ENCODE data around the gene SYDE2. TPM values are rescaled to one million over a fixed set of nuclear protein-coding genes. Genes with fewer than 3 reads are reported as not detected.

SYDE2 gene
- total RNA-seq, 1 donor from 2014 or later = 5.9 TPM

DNA sequence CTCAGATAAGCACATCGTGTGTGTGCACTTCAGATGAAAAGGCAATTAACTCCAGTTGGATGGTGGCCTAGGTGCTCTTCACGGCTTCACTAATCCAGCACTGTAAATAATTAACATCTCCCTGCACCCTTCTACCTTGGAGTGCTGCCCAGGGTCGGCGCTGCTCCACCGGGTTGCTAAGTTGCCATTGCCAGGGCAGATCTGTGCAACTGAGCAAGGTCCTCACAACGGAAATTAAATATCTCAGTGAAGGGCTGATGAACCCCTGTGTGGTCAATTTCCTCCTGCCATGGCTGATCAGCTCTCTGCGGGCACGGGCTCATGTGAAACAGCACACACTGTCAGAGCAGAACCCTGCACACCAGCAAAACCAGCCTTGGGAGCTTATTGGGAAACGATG lies 63.2 kb downstream of the SYDE2 start:
- no peak overlapping the region for H3K4me3 Mint-ChIP-seq
- DNase-seq (ENCODE audit: low read depth, low spot score) = no peak
- no peak for TF ChIP-seq CTCF (conservative IDR thresholded peaks at IDR 0.05)
- H3K27ac Mint-ChIP-seq (ENCODE audit: unreplicated experiment) = no peak overlapping the region
- no peaks in the 10 kb centered on the region for H3K27me3 Mint-ChIP-seq (ENCODE audit: low read depth)
- no peaks in the 10 kb centered on the region for H3K9me3 Mint-ChIP-seq
- H3K4me1 Mint-ChIP-seq = no peaks in the 10 kb centered on the region
- H3K36me3 Mint-ChIP-seq (ENCODE audit: low read depth) = no peaks in the 10 kb centered on the region

GRCh38 chr1:85135392-85135798 lies 65.4 kb downstream of the SYDE2 start:
- Mint-ChIP-seq H3K4me3 (no peak overlapping the region), H3K36me3 (ENCODE audit: low read depth) (no peaks in the 10 kb centered on the region), H3K27me3 (ENCODE audit: low read depth) (no peaks in the 10 kb centered on the region), H3K9me3 (no peaks in the 10 kb centered on the region), H3K27ac (ENCODE audit: unreplicated experiment) (no peak overlapping the region), H3K4me1 (no peaks in the 10 kb centered on the region)
- TF ChIP-seq CTCF (conservative IDR thresholded peaks at IDR 0.05) = no peak
- DNase-seq (ENCODE audit: low read depth, low spot score) = no peak

- no peaks in the 10 kb centered on the region for H3K9me3 Mint-ChIP-seq
- H3K36me3 Mint-ChIP-seq (ENCODE audit: low read depth) = no peaks in the 10 kb centered on the region
- DNase-seq (ENCODE audit: low read depth, low spot score) = no peak
- H3K27me3 Mint-ChIP-seq (ENCODE audit: low read depth) = no peaks in the 10 kb centered on the region
- no peak overlapping the region for H3K27ac Mint-ChIP-seq (ENCODE audit: unreplicated experiment)
- no peaks in the 10 kb centered on the region for H3K4me1 Mint-ChIP-seq
- H3K4me3 Mint-ChIP-seq = no peak overlapping the region
- no peak for TF ChIP-seq CTCF (conservative IDR thresholded peaks at IDR 0.05)
Observed at GRCh38 chr1:85134583-85135391, 66.0 kb downstream of the SYDE2 start.

- H3K4me1 Mint-ChIP-seq = no peaks in the 10 kb centered on the region
- H3K4me3 Mint-ChIP-seq = no peak overlapping the region
- no peak for TF ChIP-seq CTCF (conservative IDR thresholded peaks at IDR 0.05)
- no peaks in the 10 kb centered on the region for H3K9me3 Mint-ChIP-seq
- DNase-seq (ENCODE audit: low read depth, low spot score) = no peak
- H3K27me3 Mint-ChIP-seq (ENCODE audit: low read depth) = no peaks in the 10 kb centered on the region
- H3K36me3 Mint-ChIP-seq (ENCODE audit: low read depth) = no peaks in the 10 kb centered on the region
- no peak overlapping the region for H3K27ac Mint-ChIP-seq (ENCODE audit: unreplicated experiment)
Observed at GRCh38 chr1:85133565-85134159, 67.2 kb downstream of the SYDE2 start.

DNA sequence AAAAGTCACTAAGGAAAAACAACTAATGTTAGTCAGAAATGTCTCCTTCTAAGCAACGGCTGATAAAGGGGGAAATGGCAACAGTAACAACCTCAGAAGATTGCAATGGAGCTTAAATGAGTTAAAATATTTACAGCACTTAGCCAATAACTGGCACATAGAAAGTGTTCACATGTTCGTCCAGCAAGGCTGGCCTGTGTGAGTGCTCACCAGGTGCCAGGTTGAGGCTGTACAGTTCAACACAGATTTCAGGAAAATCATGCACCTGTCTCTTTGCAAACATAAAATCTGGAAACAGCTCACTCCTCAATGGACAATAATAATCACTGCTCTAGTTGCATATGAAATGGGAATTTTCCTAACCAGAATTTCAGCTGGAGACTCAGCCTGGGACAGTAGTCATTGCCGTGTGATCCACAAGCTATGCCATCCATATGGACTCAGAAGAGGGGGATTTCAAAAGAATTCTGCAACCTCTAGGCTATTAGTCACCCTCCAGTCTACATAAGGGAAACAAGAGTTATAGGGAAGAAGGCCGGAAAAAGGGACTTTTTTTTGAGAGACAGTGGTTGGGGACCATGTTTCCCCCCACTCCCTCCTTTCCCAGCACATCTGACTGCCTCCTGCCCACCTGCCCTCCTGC lies 68.6 kb downstream of the SYDE2 start:
- no peak overlapping the region for H3K4me3 Mint-ChIP-seq
- no peak for DNase-seq (ENCODE audit: low read depth, low spot score)
- no peak overlapping the region for H3K27ac Mint-ChIP-seq (ENCODE audit: unreplicated experiment)
- no peaks in the 10 kb centered on the region for H3K9me3 Mint-ChIP-seq
- no peak for TF ChIP-seq CTCF (conservative IDR thresholded peaks at IDR 0.05)
- H3K27me3 Mint-ChIP-seq (ENCODE audit: low read depth) = no peaks in the 10 kb centered on the region
- H3K4me1 Mint-ChIP-seq = no peaks in the 10 kb centered on the region
- no peaks in the 10 kb centered on the region for H3K36me3 Mint-ChIP-seq (ENCODE audit: low read depth)

Data from neural crest cell (in vitro differentiated cells).